Suprapubic skin (tissue), 4 donors: ENCODE results near the gene CBX4. TPM values are rescaled to one million over a fixed set of nuclear protein-coding genes. Genes with fewer than 3 reads are reported as not detected.

Experiments used
- DNase-seq, 2 donors: peaks; one replicate each; pipeline ENCODE4 v3.0.0-alpha.2; 2019; ENCODE audit warnings: low spot score in 2 of 2
- H3K27ac ChIP-seq: fragments of 200-600 bp; sonication (generic); one replicate; pipeline ENCODE4 v1.5.1; 2019
- H3K27me3 ChIP-seq: fragments of 200-600 bp; sonication (generic); one replicate; pipeline ENCODE4 v1.5.1; 2019
- H3K36me3 ChIP-seq: fragments of 200-600 bp; sonication (generic); one replicate; pipeline ENCODE4 v1.5.1; 2019
- H3K4me1 ChIP-seq: fragments of 200-600 bp; sonication (generic); one replicate; pipeline ENCODE4 v1.5.1; 2019
- H3K4me3 ChIP-seq: fragments of 200-600 bp; sonication (generic); one replicate; pipeline ENCODE4 v1.5.1; 2019; ENCODE audit warnings: mild to moderate bottlenecking
- H3K9me3 ChIP-seq: fragments of 200-600 bp; sonication (generic); one replicate; pipeline ENCODE4 v1.5.1; 2019
- CTCF ChIP-seq, 2 donors: fragments of 200-600 bp in 1 of 2; fragments of 450-650 bp in 1 of 2; sonication (generic) in 1 of 2; IDR thresholded peaks; one replicate each; pipeline ENCODE4 v1.5.1; 2016 to 2019; ENCODE audit warnings: antibody characterized with exemption in 2 of 2, mild to moderate bottlenecking in 1 of 2, moderate library complexity in 1 of 2
- EP300 ChIP-seq: sonication (generic); formaldehyde crosslinking; IDR thresholded peaks from one replicate; pipeline ENCODE4 v1.6.1; 2017; ENCODE audit warnings: antibody characterized with exemption
- POLR2A ChIP-seq, 2 donors: fragments of 450-650 bp; IDR thresholded peaks; one replicate each; pipeline ENCODE4 v1.6.1; 2017; ENCODE audit warnings: antibody characterized with exemption in 2 of 2, mild to moderate bottlenecking in 2 of 2, moderate library complexity in 2 of 2
- POLR2AphosphoS5 ChIP-seq, 3 donors: sonication (generic); formaldehyde crosslinking; IDR thresholded peaks; one replicate each; pipeline ENCODE4 v1.6.1; 2017; ENCODE audit warnings: antibody characterized with exemption in 3 of 3
- WGBS: methylation state at CpG from one replicate; pipeline ENCODE4 v1.1.5; 2018; 5-methylcytosine and 5-hydroxymethylcytosine counted together
- total RNA-seq, 4 donors: library from RNA; depleted of rRNA; stranded (reverse); fragments of >200 nt; gene quantifications; one replicate each; pipeline ENCODE4 v1.1.0, GENCODE V29; 2016

The CBX4 gene
- total RNA-seq, 4 donors from 2014 or later = 33.0 to 47.7 (median 38.0) TPM

- H3K36me3 ChIP-seq = peaks cover 6% of the 10 kb centered on the region
- peaks cover 44% of the 10 kb centered on the region for H3K4me1 ChIP-seq
- no peak overlapping the region for H3K4me3 ChIP-seq
- peaks cover 74% of the 10 kb centered on the region for H3K27me3 ChIP-seq
- WGBS = 18% methylated on average over 10 of the region's 68 CpGs
- H3K9me3 ChIP-seq = no peaks in the 10 kb centered on the region
- no peak overlapping the region for H3K27ac ChIP-seq
- DNase-seq = no peak
- TF ChIP-seq POLR2AphosphoS5 (IDR thresholded peaks at IDR 0.05) = no peak
- no peak for TF ChIP-seq POLR2A (IDR thresholded peaks at IDR 0.05)
- no peak for TF ChIP-seq EP300
- TF ChIP-seq CTCF (IDR thresholded peaks at IDR 0.05) = no peak
Observed at GRCh38 chr17:79790805-79791734, 48.2 kb downstream of the CBX4 start.

- TF ChIP-seq POLR2A (IDR thresholded peaks at IDR 0.05) = no peak
- no peak for TF ChIP-seq POLR2AphosphoS5 (IDR thresholded peaks at IDR 0.05)
- peak; percentile 35 to 78 for TF ChIP-seq CTCF (IDR thresholded peaks at IDR 0.05)
- no peak for TF ChIP-seq EP300
- Histone ChIP-seq H3K27ac (no peak overlapping the region), H3K36me3 (peaks cover 3% of the 10 kb centered on the region), H3K4me1 (peaks cover 40% of the 10 kb centered on the region), H3K27me3 (peaks cover 81% of the 10 kb centered on the region), H3K4me3 (peak overlapping the region; percentile 28), H3K9me3 (no peaks in the 10 kb centered on the region)
- 10% methylated on average over 6 of the region's 74 CpGs for WGBS
- DNase-seq = no peak
Observed at GRCh38 chr17:79789943-79790804, 49.1 kb downstream of the CBX4 start.

- H3K36me3 ChIP-seq = peaks cover 4% of the 10 kb centered on the region
- H3K27me3 ChIP-seq = peaks cover 90% of the 10 kb centered on the region
- H3K27ac ChIP-seq = no peak overlapping the region
- H3K4me3 ChIP-seq = peak overlapping the region; percentile 28
- WGBS = 66% methylated on average over 17 of the region's 52 CpGs
- peaks cover 40% of the 10 kb centered on the region for H3K4me1 ChIP-seq
- DNase-seq = no peak
- no peak for TF ChIP-seq CTCF (IDR thresholded peaks at IDR 0.05)
- TF ChIP-seq EP300 = no peak
- TF ChIP-seq POLR2A (IDR thresholded peaks at IDR 0.05) = no peak
- TF ChIP-seq POLR2AphosphoS5 (IDR thresholded peaks at IDR 0.05) = no peak
- H3K9me3 ChIP-seq = no peaks in the 10 kb centered on the region
Observed at GRCh38 chr17:79788989-79789942, 50.0 kb downstream of the CBX4 start.

GRCh38 chr17:79788455-79788854 lies 50.8 kb downstream of the CBX4 start:
- no peak for DNase-seq
- Histone ChIP-seq H3K27me3 (peaks cover 97% of the 10 kb centered on the region), H3K4me1 (peaks cover 40% of the 10 kb centered on the region), H3K9me3 (no peaks in the 10 kb centered on the region), H3K4me3 (no peak overlapping the region), H3K36me3 (peaks cover 9% of the 10 kb centered on the region), H3K27ac (no peak overlapping the region)
- 72% methylated on average over 5 of the region's 5 CpGs for whole genome bisulfite sequencing
- no peak for TF ChIP-seq POLR2A (IDR thresholded peaks at IDR 0.05)
- TF ChIP-seq POLR2AphosphoS5 (IDR thresholded peaks at IDR 0.05) = no peak
- TF ChIP-seq CTCF (IDR thresholded peaks at IDR 0.05) = no peak
- TF ChIP-seq EP300 = no peak
